Measurements from ENCODE around the gene SNAP25. TPM values are rescaled to one million over a fixed set of nuclear protein-coding genes. Genes with fewer than 3 reads are reported as not detected.

Gene SNAP25
- total RNA-seq, result not detected in 2 replicates

DNA sequence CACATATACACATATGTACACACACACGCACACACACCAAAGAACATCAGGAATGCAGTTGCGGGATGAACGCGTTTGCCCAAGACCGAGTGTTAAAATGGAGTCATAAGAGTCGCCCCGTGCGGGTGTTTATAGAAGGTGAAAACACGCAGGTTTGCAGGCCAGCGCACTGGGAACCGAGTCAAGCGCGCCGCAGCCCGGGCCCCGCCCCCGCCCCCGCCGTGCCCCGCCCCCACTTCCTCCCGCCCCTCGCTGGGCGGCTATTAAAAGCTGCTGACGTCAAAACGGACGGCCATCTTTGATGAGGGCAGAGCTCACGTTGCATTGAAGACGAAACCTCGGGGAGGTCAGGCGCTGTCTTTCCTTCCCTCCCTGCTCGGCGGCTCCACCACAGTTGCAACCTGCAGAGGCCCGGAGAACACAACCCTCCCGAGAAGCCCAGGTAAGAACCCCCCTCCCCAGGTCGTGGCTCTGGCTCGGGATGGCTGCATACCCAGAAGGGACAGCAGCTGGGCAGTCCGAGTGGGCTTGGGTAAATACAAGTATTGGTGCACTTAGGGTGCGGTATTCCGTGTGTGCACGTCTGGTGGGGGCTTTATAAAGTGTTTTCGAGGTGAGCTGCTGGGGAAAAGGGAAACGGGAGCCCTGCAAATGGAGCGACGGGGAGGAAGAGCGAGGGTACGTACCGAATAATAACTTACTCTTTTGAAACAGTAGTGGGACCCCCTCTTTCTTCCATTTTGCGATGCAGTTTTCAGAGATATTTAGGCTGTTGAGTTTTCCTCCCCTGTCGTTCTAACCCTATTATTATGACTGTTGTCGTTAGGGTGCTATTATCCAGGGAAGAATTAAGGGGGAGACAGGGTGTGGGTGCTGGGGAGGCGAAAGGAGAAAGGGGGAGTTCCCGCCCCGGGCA lies at the start of gene SNAP25:
TSS of gene SNAP25 (plus strand) at position 295 of the 916 bp plus-strand sequence. CDS start 56,662 bp downstream, outside the sequence.

Other genes starting within 250 kb of the SNAP25 start
- 0.43 and 1.2 TPM in 2 replicates for gene ANKEF1, start 183.8 kb upstream of the SNAP25 start, total RNA-seq
- 4.2 and 4.6 TPM in 2 replicates for gene MKKS, start 215.4 kb downstream of the SNAP25 start, total RNA-seq
- 2.2 and 3.2 TPM in 2 replicates for gene SLX4IP, start 216.5 kb downstream of the SNAP25 start, total RNA-seq